Naive thymus-derived CD8-positive, alpha-beta T cell (primary cell): ENCODE results near the gene KCNC3. TPM values are rescaled to one million over a fixed set of nuclear protein-coding genes. Genes with fewer than 3 reads are reported as not detected.

Experiments
- ATAC-seq, 2 donors: fragments of 150-1000 bp; cut with Tn5 transposase in 1 of 2; sonication (Bioruptor Pico), chemical (Tn5 transposase) in 1 of 2; 1 replicate in 1 of 2; 2 replicates in 1 of 2; pipeline ENCODE4 v1.10.0; 2021; ENCODE audit warnings: mild to moderate bottlenecking in 2 of 2, moderate library complexity in 2 of 2
- POLR2A ChIA-PET: fragments of 350-600 bp; sonication (Branson Sonifier 250); formaldehyde crosslinking; loops from one replicate; lab custom pipeline; 2021; ENCODE audit warnings: antibody characterized with exemption; lab: Charles Lee
- DNase-seq, 10 donors: peaks; one replicate each; pipeline versions ENCODE4 v3.0.0 to v3.0.0-alpha.2; 2020 to 2022
- H3K27ac Mint-ChIP-seq, 10 donors: one replicate each; pipeline ENCODE4 v1.8.0; 2020 to 2022; ENCODE audit warnings: mild to moderate bottlenecking in 10 of 10, mixed read lengths in 10 of 10, moderate library complexity in 4 of 10, inconsistent platforms in 1 of 10
- H3K27me3 Mint-ChIP-seq, 5 donors: one replicate each; pipeline ENCODE4 v1.8.0; 2021 to 2022; ENCODE audit warnings: mixed read lengths in 5 of 5
- H3K36me3 Mint-ChIP-seq, 3 donors: one replicate each; pipeline ENCODE4 v1.8.0; 2020 to 2022; ENCODE audit warnings: mixed read lengths in 3 of 3, mild to moderate bottlenecking in 2 of 3, inconsistent platforms in 1 of 3
- H3K4me1 Mint-ChIP-seq, 4 donors: one replicate each; pipeline ENCODE4 v1.8.0; 2021 to 2022; ENCODE audit warnings: mixed read lengths in 4 of 4
- H3K4me3 Mint-ChIP-seq, 10 donors: one replicate each; pipeline ENCODE4 v1.8.0; 2020 to 2022; ENCODE audit warnings: mild to moderate bottlenecking in 10 of 10, mixed read lengths in 10 of 10, moderate library complexity in 6 of 10, inconsistent platforms in 1 of 10
- H3K9me3 Mint-ChIP-seq, 9 donors: one replicate each; pipeline ENCODE4 v1.8.0; 2020 to 2022; ENCODE audit warnings: mixed read lengths in 9 of 9, mild to moderate bottlenecking in 3 of 9, inconsistent platforms in 1 of 9, moderate library complexity in 1 of 9
- polyA plus RNA-seq, 3 donors: library from polyadenylated mRNA; unstranded; fragments of 300-500 nt; fragmentation: Illumina TruSeq; gene quantifications; one replicate each; pipeline ENCODE4 v1.2.3, GENCODE V29; 2021
- total RNA-seq, 8 experiments: library from RNA in 2 of 8; stranded (reverse) in 2 of 8; gene quantifications; one replicate each; pipeline ENCODE4 v1.2.3 and lab custom pipeline; 2021 to 2026

KCNC3 gene
- total and polyA plus RNA-seq, 5 experiments from 2014 or later, result 0.73 to 0.80 TPM; not detected in 3

DNA sequence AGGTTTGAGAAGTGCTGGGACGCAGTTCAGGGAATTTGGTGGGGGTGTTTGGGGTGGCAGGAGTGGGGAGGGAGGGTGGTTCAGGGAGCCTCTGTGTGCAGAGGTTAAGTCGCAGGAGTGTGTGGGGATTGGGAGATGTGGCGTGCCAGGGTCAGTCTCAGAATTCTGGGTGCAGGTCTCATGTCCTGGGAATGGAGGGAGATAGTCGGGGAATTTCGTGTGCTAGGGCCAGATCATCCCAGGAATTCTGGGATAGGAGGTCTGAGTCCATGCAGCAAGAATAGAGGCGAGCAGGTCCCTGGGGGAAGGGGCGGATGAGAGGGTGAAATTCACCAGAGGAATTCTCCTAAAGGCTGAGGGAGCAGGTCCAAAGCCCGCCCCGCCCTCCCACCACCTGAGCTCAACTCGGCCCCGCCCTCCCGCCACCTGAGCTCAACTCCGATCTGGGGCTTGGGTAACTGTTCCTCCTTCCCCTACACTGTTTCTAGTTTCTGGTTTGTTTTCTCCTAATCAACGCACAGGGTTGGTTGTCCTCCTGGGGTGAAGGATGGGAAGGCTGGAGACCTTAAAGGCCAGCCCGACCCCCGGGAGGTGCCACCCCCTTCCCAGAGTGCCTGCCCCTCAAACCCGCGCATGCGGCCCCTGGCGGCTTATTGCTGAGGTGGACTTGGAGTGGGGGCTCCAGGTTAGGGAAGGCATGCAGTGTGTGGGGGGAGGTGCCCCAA lies 15.2 kb downstream of the KCNC3 start:
- peaks cover 0 to 2% (median 0%) of the 10 kb centered on the region in 3 donors for H3K36me3 Mint-ChIP-seq
- POLR2A ChIA-PET, result no interaction called here
- DNase-seq (peak in 1 of 10 donors; percentile 57), ATAC-seq (no peak)
- peak overlapping the region in 1 of 10 donors; percentile 27 for H3K4me3 Mint-ChIP-seq
- peaks cover 0 to 5% (median 0%) of the 10 kb centered on the region in 9 donors for H3K9me3 Mint-ChIP-seq
- peaks cover 13 to 30% (median 15%) of the 10 kb centered on the region in 4 donors for H3K4me1 Mint-ChIP-seq
- no peak overlapping the region for H3K27ac Mint-ChIP-seq
- H3K27me3 Mint-ChIP-seq, result peaks cover 33 to 91% (median 59%) of the 10 kb centered on the region in 5 donors

DNA sequence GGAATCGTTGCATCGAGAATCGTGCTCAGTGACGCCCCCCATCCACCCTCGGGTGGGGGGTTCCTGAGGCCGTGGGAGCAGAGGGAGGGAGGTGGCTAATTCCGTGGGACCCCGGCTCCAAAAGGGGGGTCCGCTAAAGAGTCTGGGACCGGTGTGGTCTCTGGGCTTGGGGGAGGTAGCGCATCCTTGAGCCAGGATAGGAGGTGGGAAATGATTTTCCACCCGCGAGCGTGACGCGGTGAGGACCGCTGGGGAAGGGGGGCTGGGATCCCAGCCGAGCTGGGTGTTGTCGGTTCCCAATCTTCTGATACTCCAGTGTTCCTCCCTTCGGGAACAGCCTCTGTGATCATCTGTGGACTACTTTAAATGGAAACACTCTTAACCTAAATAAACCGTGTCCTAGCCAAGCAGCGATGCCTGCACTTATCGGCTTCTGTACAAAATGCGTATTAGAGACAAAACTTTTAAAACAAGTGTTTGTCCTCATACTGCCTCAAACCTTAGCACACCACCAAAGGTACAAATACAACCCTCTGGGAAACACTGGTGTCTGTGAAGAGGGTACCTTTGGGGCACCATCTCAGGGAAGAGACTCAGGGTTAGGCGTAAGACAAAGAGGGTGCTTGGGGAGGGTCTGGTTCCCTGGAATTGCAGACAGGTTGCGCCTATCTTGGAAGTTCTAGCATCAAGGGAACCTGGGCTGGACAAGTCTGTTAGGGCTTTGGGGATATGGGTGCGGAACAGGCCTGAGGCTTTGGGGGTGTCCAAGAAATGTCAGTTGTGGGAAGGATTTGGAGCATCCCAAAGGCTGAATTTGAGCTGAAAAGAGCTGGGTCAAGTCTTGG lies 16.0 kb downstream of the KCNC3 start:
- Mint-ChIP-seq H3K4me3 (peak overlapping the region in 1 of 10 donors; percentile 3), H3K27me3 (peaks cover 38 to 94% (median 66%) of the 10 kb centered on the region in 5 donors), H3K4me1 (peaks cover 13 to 30% (median 15%) of the 10 kb centered on the region in 4 donors), H3K36me3 (peaks cover 0 to 6% (median 0%) of the 10 kb centered on the region in 3 donors), H3K9me3 (peaks cover 0 to 5% (median 0%) of the 10 kb centered on the region in 9 donors), H3K27ac (peak overlapping the region in 1 of 10 donors; percentile 33)
- POLR2A ChIA-PET, result no interaction called here
- ATAC-seq (no peak), DNase-seq (peak in 1 of 10 donors; percentile 55)

DNA sequence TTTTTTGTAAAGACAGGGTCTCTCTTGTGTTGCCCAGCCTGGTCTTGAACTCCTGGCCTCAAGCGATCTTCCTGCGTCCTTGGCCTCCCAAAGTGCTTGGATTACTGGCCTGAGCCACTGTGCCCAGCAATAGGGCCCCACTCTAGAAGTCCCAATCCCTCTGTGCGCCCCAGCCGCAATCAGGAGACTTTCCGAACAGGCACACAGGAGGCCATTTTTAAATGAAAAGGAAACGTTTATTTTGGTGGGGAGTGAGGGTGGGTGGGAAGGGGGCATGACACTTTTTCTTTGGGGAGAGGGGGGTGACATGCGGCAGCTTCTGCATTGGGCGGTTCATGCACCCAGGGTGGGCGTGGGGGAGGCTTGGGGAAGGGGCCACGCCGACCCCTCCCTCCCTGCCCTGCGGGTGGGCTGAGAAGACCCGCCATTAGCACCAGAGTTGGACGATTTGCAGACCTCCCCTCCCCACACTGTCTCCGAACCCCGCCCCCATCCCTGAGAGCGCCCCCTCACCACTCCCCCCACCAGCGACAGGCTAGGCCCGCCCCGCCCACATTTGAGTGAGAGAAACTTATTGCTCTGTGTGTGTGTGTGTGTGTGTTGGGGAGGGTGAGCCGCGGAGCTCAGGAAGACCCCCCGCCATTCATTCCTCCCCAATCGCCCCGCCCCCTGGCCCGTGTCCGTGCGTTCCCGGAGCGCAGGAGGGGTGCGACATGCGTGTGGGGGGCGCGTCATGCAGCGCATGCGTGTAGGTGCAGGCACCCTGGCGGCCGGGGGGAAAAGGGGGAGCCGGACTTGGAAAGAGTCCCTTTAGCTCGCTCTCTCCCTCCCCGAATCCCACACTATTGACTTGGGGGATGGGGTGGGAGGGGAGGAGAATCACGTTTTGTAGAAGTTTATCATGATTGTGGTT lies 17.2 kb downstream of the KCNC3 start:
- POLR2A ChIA-PET, result no interaction called here
- Mint-ChIP-seq H3K4me3 (peak overlapping the region in 1 of 10 donors; percentile 34), H3K36me3 (peaks cover 0 to 6% (median 4%) of the 10 kb centered on the region in 3 donors), H3K27ac (no peak overlapping the region), H3K27me3 (peaks cover 35 to 94% (median 61%) of the 10 kb centered on the region in 5 donors), H3K4me1 (peaks cover 13 to 30% (median 15%) of the 10 kb centered on the region in 4 donors), H3K9me3 (peaks cover 0 to 5% (median 0%) of the 10 kb centered on the region in 9 donors)
- DNase-seq (peak in 1 of 10 donors; percentile 60), ATAC-seq (no peak)

DNA sequence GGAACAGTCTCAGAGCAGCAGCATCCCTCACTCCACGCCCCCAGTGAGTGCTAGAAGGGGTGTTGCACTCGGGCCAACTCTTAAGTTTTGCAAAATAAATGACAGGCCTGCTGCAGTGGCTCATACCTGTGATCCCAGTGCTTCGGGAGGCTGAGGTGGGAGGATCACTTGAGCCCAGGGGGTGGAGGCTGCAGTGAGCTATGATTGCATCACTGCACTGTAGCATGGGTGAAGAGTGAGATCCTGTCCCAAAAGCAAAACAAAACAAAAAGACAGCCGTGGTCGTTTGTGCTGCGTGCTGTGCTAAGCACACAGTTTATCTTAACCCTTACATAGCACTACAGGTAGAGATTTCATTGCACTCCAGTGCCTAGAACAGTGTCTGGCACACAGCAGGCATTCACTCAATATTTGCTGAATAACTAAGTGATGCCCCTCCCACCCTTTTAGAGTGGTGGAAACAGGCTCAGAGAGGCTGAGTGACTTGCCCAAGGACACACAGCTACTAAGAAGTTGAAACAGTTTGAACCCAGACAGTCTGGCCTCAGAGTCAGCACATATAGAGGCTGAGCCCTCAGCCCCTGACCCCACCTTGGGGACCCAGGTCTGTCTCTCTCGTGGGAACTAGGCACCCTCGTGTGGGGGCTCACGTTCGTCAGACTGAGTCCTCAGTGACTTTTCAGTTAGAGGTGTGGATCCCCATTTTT lies 18.3 kb downstream of the KCNC3 start:
- no peak for ATAC-seq
- peak in 1 of 10 donors; percentile 9 for DNase-seq
- H3K4me1 Mint-ChIP-seq, result peaks cover 11 to 25% (median 13%) of the 10 kb centered on the region in 4 donors
- H3K4me3 Mint-ChIP-seq, result peak overlapping the region in 1 of 10 donors; percentile 19
- peaks cover 0 to 6% (median 4%) of the 10 kb centered on the region in 3 donors for H3K36me3 Mint-ChIP-seq
- POLR2A ChIA-PET, result no interaction called here
- H3K27ac Mint-ChIP-seq, result peak overlapping the region in 1 of 10 donors; percentile 9
- peaks cover 35 to 93% (median 55%) of the 10 kb centered on the region in 5 donors for H3K27me3 Mint-ChIP-seq
- peaks cover 0 to 7% (median 0%) of the 10 kb centered on the region in 9 donors for H3K9me3 Mint-ChIP-seq

DNA sequence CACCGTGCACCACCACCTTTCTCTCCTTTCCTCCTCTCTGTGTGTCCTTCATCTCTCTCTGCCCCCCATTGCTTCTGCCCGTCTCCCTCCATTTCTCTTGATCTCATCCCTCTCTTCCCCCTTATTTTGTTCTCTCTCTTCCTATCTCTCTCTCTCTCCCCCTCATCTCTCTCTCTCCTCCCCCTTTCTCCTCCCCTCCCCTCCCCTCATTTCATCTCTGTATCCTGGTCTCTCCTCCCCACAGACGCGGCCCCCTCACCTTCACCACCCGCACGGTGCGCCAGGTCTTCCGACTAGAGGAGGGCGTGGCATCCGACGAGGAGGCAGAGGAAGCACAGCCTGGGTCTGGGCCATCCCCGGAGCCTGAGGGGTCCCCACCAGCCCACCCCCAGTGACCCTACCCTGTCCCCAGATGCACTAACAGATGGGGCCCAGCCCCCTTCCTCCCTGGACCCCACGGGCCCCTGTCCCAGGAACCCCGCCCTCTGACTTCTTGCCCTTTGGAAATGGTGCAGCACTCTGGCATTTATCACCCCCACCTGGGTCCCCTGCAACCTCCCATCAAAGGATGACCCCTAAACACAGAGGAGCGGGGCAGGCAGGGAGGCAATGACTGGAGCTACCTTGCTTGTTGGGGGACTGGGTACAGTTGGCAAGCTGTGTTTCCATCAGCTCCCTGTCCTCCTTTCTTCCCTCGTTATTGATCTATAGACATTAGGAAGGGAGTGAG lies 19.6 kb downstream of the KCNC3 start:
- Mint-ChIP-seq H3K27ac (no peak overlapping the region), H3K4me1 (peaks cover 7 to 12% (median 8%) of the 10 kb centered on the region in 4 donors), H3K36me3 (peaks cover 0 to 6% (median 4%) of the 10 kb centered on the region in 3 donors), H3K9me3 (peaks cover 0 to 6% (median 0%) of the 10 kb centered on the region in 9 donors), H3K27me3 (peaks cover 36 to 90% (median 58%) of the 10 kb centered on the region in 5 donors), H3K4me3 (peak overlapping the region in 1 of 10 donors; percentile 4)
- POLR2A ChIA-PET, result no interaction called here
- no peak for ATAC-seq
- DNase-seq, result peak in 1 of 10 donors; percentile 22

DNA sequence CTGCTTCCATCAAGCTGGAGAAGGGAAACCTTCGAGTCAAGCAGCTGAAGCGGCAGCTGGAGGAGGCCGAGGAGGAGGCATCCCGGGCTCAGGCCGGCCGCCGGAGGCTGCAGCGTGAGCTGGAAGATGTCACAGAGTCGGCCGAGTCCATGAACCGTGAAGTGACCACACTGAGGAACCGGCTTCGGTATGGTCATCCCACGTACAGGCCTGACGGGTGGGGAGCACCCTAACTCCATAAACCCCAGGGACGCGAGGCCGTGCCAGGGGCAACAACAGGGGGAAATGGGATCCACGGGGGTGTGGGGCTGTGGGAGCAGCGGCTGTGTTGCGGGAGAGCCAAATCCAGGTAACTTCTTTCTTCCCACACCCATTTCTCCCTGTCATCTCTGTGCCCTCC lies 20.2 kb downstream of the KCNC3 start:
- POLR2A ChIA-PET, result no interaction called here
- Mint-ChIP-seq H3K36me3 (peaks cover 0 to 6% (median 4%) of the 10 kb centered on the region in 3 donors), H3K9me3 (peaks cover 0 to 6% (median 0%) of the 10 kb centered on the region in 9 donors), H3K27ac (no peak overlapping the region), H3K4me3 (no peak overlapping the region), H3K4me1 (peaks cover 3 to 7% (median 7%) of the 10 kb centered on the region in 4 donors), H3K27me3 (peaks cover 35 to 89% (median 56%) of the 10 kb centered on the region in 5 donors)
- DNase-seq (peak in 1 of 10 donors; percentile 41), ATAC-seq (no peak)

DNA sequence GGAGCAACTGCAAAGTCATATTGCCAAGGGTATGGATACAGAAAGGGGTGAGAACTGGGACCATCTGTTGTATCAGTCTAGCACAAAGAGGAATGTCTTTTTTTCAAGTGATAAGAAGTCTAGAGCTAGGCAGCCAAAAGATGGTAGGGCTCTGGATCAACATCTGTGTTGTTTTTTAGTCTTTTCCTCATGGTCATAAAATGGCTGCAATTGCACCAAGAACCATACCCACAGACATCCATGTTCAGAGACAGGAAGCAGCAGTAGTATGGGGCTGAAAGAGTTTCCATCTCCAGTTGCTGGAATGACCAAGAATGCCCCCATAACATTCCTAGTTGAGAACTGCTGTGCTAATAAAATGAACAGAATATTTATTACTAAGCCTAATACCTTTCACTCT lies 25.6 kb downstream of the KCNC3 start:
- Mint-ChIP-seq H3K27ac (no peak overlapping the region), H3K9me3 (peaks cover 0 to 18% (median 3%) of the 10 kb centered on the region in 9 donors), H3K4me3 (no peak overlapping the region), H3K4me1 (peaks cover 0 to 2% (median 0%) of the 10 kb centered on the region in 4 donors), H3K27me3 (peaks cover 19 to 70% (median 37%) of the 10 kb centered on the region in 5 donors), H3K36me3 (peaks cover 0 to 14% (median 3%) of the 10 kb centered on the region in 3 donors)
- DNase-seq (peak in 1 of 10 donors; percentile 6), ATAC-seq (no peak)
- POLR2A ChIA-PET, result no interaction called here

DNA sequence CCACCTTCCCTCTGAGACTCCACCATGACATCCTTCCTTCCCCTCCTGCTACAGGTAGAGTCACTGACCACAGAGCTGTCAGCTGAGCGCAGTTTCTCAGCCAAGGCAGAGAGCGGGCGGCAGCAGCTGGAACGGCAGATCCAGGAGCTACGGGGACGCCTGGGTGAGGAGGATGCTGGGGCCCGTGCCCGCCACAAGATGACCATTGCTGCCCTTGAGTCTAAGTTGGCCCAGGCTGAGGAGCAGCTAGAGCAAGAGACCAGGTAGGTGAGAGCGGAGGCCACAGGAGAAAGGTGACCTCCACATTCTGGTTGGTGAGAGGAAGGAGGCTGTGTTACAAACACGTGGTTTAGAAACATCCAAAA lies 27.6 kb downstream of the KCNC3 start:
- peak in 1 of 10 donors; percentile 24 for DNase-seq
- POLR2A ChIA-PET, result no interaction called here
- peaks cover 0 to 10% (median 0%) of the 10 kb centered on the region in 3 donors for H3K36me3 Mint-ChIP-seq
- no peak for ATAC-seq
- H3K27ac Mint-ChIP-seq, result no peak overlapping the region
- peaks cover 17 to 61% (median 30%) of the 10 kb centered on the region in 5 donors for H3K27me3 Mint-ChIP-seq
- peaks cover 0 to 2% (median 0%) of the 10 kb centered on the region in 4 donors for H3K4me1 Mint-ChIP-seq
- H3K9me3 Mint-ChIP-seq, result peaks cover 0 to 18% (median 3%) of the 10 kb centered on the region in 9 donors
- no peak overlapping the region for H3K4me3 Mint-ChIP-seq

DNA sequence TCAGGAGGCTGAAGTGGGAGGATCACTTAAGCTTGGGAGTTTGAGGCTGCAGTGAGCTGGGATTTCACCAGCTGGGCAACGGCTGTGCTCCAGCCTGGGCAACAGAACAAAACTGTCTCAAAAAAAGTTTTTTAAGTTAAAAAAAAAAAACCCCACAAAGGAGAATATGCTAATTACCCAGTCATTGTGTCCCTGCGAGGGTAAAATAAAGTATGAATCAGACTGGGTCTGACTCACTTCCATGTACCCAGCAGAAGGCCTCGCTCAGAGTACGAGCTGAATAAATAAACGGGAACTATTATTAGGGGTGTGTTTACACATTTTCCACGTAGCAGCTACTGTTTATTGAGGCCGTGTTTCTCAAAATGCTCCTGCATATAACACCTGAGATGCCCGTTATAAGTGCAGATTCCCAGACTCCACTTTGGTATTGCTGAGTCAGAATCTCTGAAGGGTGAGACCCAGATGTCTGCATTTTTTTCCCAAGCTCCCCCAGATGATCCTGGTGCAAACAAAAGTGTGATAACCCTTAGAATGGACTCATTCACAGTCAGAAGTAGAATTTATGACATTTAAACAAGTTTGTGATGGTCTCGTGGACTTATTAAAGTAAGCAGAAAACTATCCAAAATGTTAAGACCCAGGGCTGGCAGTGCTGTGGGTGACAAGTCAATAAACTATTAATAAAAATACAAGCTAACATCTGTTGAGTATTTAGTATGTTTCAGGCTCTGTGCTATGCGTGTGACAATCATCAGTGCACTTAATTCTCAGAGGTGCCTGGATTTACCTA lies 28.2 kb downstream of the KCNC3 start:
- peak in 1 of 10 donors; percentile 11 for DNase-seq
- Mint-ChIP-seq H3K4me1 (peaks cover 0 to 2% (median 0%) of the 10 kb centered on the region in 4 donors), H3K27ac (no peak overlapping the region), H3K36me3 (peaks cover 0 to 10% (median 0%) of the 10 kb centered on the region in 3 donors), H3K27me3 (peaks cover 17 to 56% (median 33%) of the 10 kb centered on the region in 5 donors), H3K4me3 (no peak overlapping the region), H3K9me3 (peaks cover 0 to 18% (median 3%) of the 10 kb centered on the region in 9 donors)
- POLR2A ChIA-PET, result no interaction called here
- ATAC-seq, result no peak

DNA sequence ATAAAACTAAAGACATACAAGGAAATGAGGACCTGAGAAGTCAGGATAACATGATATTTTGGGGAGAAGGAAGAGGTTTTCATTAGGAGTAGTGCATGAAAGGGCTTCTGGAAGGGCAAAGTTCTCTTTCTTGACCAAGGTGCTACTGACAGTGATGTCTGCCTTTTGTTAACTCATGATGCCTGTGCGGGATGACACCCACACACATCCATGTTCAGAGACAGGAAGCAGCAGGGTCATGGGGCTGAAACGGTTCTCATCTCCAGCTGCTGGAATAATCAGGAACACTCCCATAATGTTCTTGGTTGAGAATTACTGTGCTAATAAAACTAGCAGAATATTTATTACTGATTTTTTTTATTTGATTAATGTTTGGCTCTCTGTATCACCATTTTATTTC lies 29.1 kb downstream of the KCNC3 start:
- no peak for ATAC-seq
- POLR2A ChIA-PET, result no interaction called here
- H3K27me3 Mint-ChIP-seq, result peaks cover 16 to 50% (median 29%) of the 10 kb centered on the region in 5 donors
- H3K36me3 Mint-ChIP-seq, result peaks cover 0 to 10% (median 0%) of the 10 kb centered on the region in 3 donors
- H3K4me3 Mint-ChIP-seq, result no peak overlapping the region
- peaks cover 0 to 2% (median 0%) of the 10 kb centered on the region in 4 donors for H3K4me1 Mint-ChIP-seq
- peaks cover 0 to 18% (median 3%) of the 10 kb centered on the region in 9 donors for H3K9me3 Mint-ChIP-seq
- DNase-seq, result peak in 1 of 10 donors; percentile 34
- H3K27ac Mint-ChIP-seq, result no peak overlapping the region
